ENCODE results near the gene SDC4. TPM values are rescaled to one million over a fixed set of nuclear protein-coding genes. Genes with fewer than 3 reads are reported as not detected.
"Not testable (repeated sequence)": the region's sequence is repeated elsewhere in the genome, so short reads cannot be mapped to it uniquely, and the experiment has no call there.

SDC4 gene
- total RNA-seq, 2 experiments from 2014 or later: 21.1 to 22.0 TPM

GRCh38 chr20:45352729-45353128, 4.5 kb upstream of the SDC4 start:
- no peaks in the 10 kb centered on the region for H3K36me3 Mint-ChIP-seq (ENCODE audit: low read depth)
- no peak for ATAC-seq
- intact Hi-C loops (cut with micrococcal nuclease): no loop called here
- CTCF ChIA-PET: interaction anchor here (0.7 to 2.9 kb wide), 9 partner anchors 10 to 418 kb away, joined by 3 to 18 read pairs (median 5); partner anchors contain the start of gene SYS1
- no peak for DNase-seq
- no peak for TF ChIP-seq CTCF (IDR thresholded peaks at IDR 0.05)
- H3K27ac Mint-ChIP-seq: no peak overlapping the region
- H3K27me3 Mint-ChIP-seq: no peaks in the 10 kb centered on the region
- H3K4me3 Mint-ChIP-seq: no peak overlapping the region
- peaks cover 43% of the 10 kb centered on the region for H3K4me1 Mint-ChIP-seq (ENCODE audit: low read depth)
- POLR2A ChIA-PET: interaction anchor here (1.0 to 1.4 kb wide), 3 partner anchors 9 to 21 kb away, joined by 3 to 4 read pairs (median 3); partner anchors contain the start of gene SYS1
- no peaks in the 10 kb centered on the region for H3K9me3 Mint-ChIP-seq

GRCh38 chr20:45350795-45351194, 2.6 kb upstream of the SDC4 start:
- CTCF ChIA-PET: interaction anchor here (0.9 to 2.9 kb wide), 5 partner anchors 10 to 57 kb away, joined by 3 to 18 read pairs (median 3); partner anchors contain the start of gene SYS1
- H3K4me1 Mint-ChIP-seq (ENCODE audit: low read depth): peaks cover 49% of the 10 kb centered on the region
- H3K9me3 Mint-ChIP-seq; ATAC-seq; H3K27me3 Mint-ChIP-seq; intact Hi-C loops (cut with micrococcal nuclease); H3K36me3 Mint-ChIP-seq (ENCODE audit: low read depth); H3K4me3 Mint-ChIP-seq; POLR2A ChIA-PET; DNase-seq; H3K27ac Mint-ChIP-seq: not testable (repeated sequence)

- Mint-ChIP-seq H3K27ac (no peak overlapping the region), H3K36me3 (ENCODE audit: low read depth) (peaks cover 6% of the 10 kb centered on the region), H3K4me3 (no peak overlapping the region), H3K4me1 (ENCODE audit: low read depth) (peaks cover 48% of the 10 kb centered on the region), H3K27me3 (no peaks in the 10 kb centered on the region), H3K9me3 (no peaks in the 10 kb centered on the region)
- ChIA-PET POLR2A (no interaction called here), CTCF (interaction anchor here (2.4 to 2.9 kb wide), 2 partner anchors 23 to 24 kb away, joined by 8 to 16 read pairs; no protein-coding TSS in a partner anchor)
- no peak for TF ChIP-seq CTCF (IDR thresholded peaks at IDR 0.05)
- intact Hi-C loops (cut with micrococcal nuclease): no loop called here
- ATAC-seq: no peak
- no peak for DNase-seq
Measured at GRCh38 chr20:45350217-45350616, 2.0 kb upstream of the SDC4 start.

GRCh38 chr20:45347297-45347935, 808 bp downstream of the SDC4 start:
- peaks cover 2% of the 10 kb centered on the region for H3K27me3 Mint-ChIP-seq
- no peak for ATAC-seq
- H3K36me3 Mint-ChIP-seq (ENCODE audit: low read depth): peaks cover 8% of the 10 kb centered on the region
- DNase-seq: no peak
- peak overlapping the region; percentile 79 for H3K4me3 Mint-ChIP-seq
- peak overlapping the region; percentile 81 for H3K27ac Mint-ChIP-seq
- POLR2A ChIA-PET: interaction anchor here (1.1 to 3.9 kb wide), 9 partner anchors 10 to 89 kb away, joined by 3 to 21 read pairs (median 4); partner anchors contain the start of genes PIGT and SYS1
- CTCF ChIA-PET: interaction anchor here (0.8 to 4.5 kb wide), 13 partner anchors 12 to 424 kb away, joined by 3 to 20 read pairs (median 5); partner anchors contain the start of gene SYS1
- no peaks in the 10 kb centered on the region for H3K9me3 Mint-ChIP-seq
- H3K4me1 Mint-ChIP-seq (ENCODE audit: low read depth): peaks cover 46% of the 10 kb centered on the region
- TF ChIP-seq CTCF (IDR thresholded peaks at IDR 0.05): no peak
- intact Hi-C loops (cut with micrococcal nuclease): no loop called here

- ChIA-PET CTCF (interaction anchor here (0.8 to 4.5 kb wide), 11 partner anchors 12 to 424 kb away, joined by 3 to 20 read pairs (median 5); partner anchors contain the start of gene SYS1), POLR2A (interaction anchor here (1.1 to 3.9 kb wide), 7 partner anchors 10 to 69 kb away, joined by 3 to 21 read pairs (median 4); partner anchors contain the start of genes PIGT and SYS1)
- intact Hi-C loops (cut with micrococcal nuclease): no loop called here
- ATAC-seq (no peak), DNase-seq (no peak)
- H3K27ac Mint-ChIP-seq: no peak overlapping the region
- H3K4me3 Mint-ChIP-seq: peak overlapping the region; percentile 79
- H3K27me3 Mint-ChIP-seq: peaks cover 2% of the 10 kb centered on the region
- H3K4me1 Mint-ChIP-seq (ENCODE audit: low read depth): peaks cover 46% of the 10 kb centered on the region
- no peak for TF ChIP-seq CTCF (IDR thresholded peaks at IDR 0.05)
- H3K36me3 Mint-ChIP-seq (ENCODE audit: low read depth): peaks cover 8% of the 10 kb centered on the region
- no peaks in the 10 kb centered on the region for H3K9me3 Mint-ChIP-seq
Measured at GRCh38 chr20:45346851-45347250, 1.4 kb downstream of the SDC4 start.

All from activated CD8-positive, alpha-beta T cell treated with anti-CD3 and anti-CD28 coated beads for 36 hours (primary cell).